ENCODE data around the gene RASGEF1C. TPM values are rescaled to one million over a fixed set of nuclear protein-coding genes. Genes with fewer than 3 reads are reported as not detected.

Gene RASGEF1C
- total and polyA plus RNA-seq, 2 of the 13 experiments (the other 11 are each of a cell fraction or from before 2014, with no cell fraction given) = not detected

GRCh38 chr5:180111273-180112002 is 97.6 kb downstream of the RASGEF1C start (continued):
- TF ChIP-seq GPN1 (CRISPR knock-in tag; IDR thresholded peaks at IDR 0.05; ENCODE audit: borderline replicate concordance) (no peak), ZNF709 (CRISPR knock-in tag; IDR thresholded peaks at IDR 0.05) (no peak), ESRRA (CRISPR knock-in tag; IDR thresholded peaks at IDR 0.05; ENCODE audit: low read depth) (no peak), ZNF614 (CRISPR knock-in tag; IDR thresholded peaks at IDR 0.05; ENCODE audit: borderline replicate concordance) (no peak), TRAFD1 (CRISPR knock-in tag; IDR thresholded peaks at IDR 0.05; ENCODE audit: borderline replicate concordance) (no peak), ZNF333 (CRISPR knock-in tag; IDR thresholded peaks at IDR 0.05; ENCODE audit: borderline replicate concordance) (no peak), ERF (CRISPR knock-in tag; IDR thresholded peaks at IDR 0.05) (no peak)

DNA sequence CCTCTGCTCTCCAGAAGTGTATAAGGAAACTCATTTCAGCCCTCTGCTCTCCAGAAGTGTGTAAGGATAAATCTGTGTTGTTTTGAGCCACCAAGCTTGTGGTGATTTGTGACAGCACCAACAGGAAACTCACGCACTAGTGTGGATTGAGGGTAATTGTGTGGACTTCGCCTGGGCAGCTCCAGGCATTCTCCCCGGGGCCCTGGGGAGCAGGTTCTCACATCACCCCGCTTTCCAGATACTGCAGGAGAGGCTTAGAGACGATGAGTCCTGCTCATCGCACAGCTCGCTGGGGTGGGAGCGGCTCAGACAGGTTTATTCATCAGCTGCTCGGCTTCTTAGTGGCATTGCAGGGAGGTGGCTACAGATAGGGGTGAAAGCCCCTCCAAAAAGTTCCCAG is 99.1 kb downstream of the RASGEF1C start:
- intact Hi-C loops (cut with micrococcal nuclease; ENCODE audit: unreplicated experiment) (no loop called here), in situ Hi-C loops (cut with HindIII; ENCODE audit: extremely low pct_ligation_motif_present, low pct_unique_long_range_greater_than_20kb) (no loop called here)
- no peak overlapping the region for H3K4me3 ChIP-seq (replicated peaks in 1 of 3; ENCODE audit: insufficient read depth in 1 of 3, low read depth in 2 of 3, low read length in 3 of 3)
- peaks cover 6 to 29% of the 10 kb centered on the region in 2 experiments; a peak in 4 of 5 replicates for H3K27me3 ChIP-seq (ENCODE audit: control insufficient read depth in 1 of 2, insufficient read depth in 2 of 2, low read length in 2 of 2)
- H2AFZ ChIP-seq (ENCODE audit: low read length) = no peak overlapping the region
- H3K4me1 ChIP-seq (ENCODE audit: insufficient read depth, low read length) = no peaks in the 10 kb centered on the region
- CTCF ChIA-PET (ENCODE audit: low intra/inter-chr PET ratio, low total read pairs) = no interaction called here
- H4K20me1 ChIP-seq (ENCODE audit: insufficient read depth, low read length) = no peaks in the 10 kb centered on the region
- no peaks in the 10 kb centered on the region for H3K79me2 ChIP-seq (ENCODE audit: insufficient read depth, low read length)
- no peak overlapping the region for H3K4me2 ChIP-seq (ENCODE audit: low read depth, low read length)
- H3K9ac ChIP-seq (ENCODE audit: insufficient read depth, low read depth, low read length) = no peak overlapping the region
- H3K36me3 ChIP-seq (replicated peaks in 1 of 2; ENCODE audit: control insufficient read depth in 1 of 2, insufficient read depth in 2 of 2, low read length in 2 of 2) = no peaks in the 10 kb centered on the region
- no peak for DNase-seq (ENCODE audit: low spot score)
- POLR2A ChIA-PET = no interaction called here
- no peak for ATAC-seq
- FAIRE-seq = no peak
- H3K9me3 ChIP-seq (ENCODE audit: low read length) = peaks cover 8% of the 10 kb centered on the region
- H3K27ac ChIP-seq (ENCODE audit: extremely low read length, insufficient read depth, low read length) = no peak overlapping the region
- 52% methylated on average over 3 of the region's 9 CpGs for WGBS (ENCODE audit: low lambda C conversion rate)
- BruUV-seq (replicated peaks) = no TSS peak
- TF ChIP-seq ZBTB33 (CRISPR knock-in tag; IDR thresholded peaks at IDR 0.05) (no peak), MAZ (IDR thresholded peaks at IDR 0.05; ENCODE audit: borderline replicate concordance, low read depth, low read length) (no peak), MAZ (CRISPR knock-in tag; IDR thresholded peaks at IDR 0.05; ENCODE audit: low read depth) (no peak), TARDBP (CRISPR knock-in tag; IDR thresholded peaks at IDR 0.05) (no peak), TRIM22 (IDR thresholded peaks at IDR 0.05) (no peak), ZNF280B (CRISPR knock-in tag; IDR thresholded peaks at IDR 0.05; ENCODE audit: borderline replicate concordance) (no peak), ISX (CRISPR knock-in tag; conservative IDR thresholded peaks at IDR 0.05) (no peak), ZBTB21 (CRISPR knock-in tag; IDR thresholded peaks at IDR 0.05) (no peak), ZNF251 (CRISPR knock-in tag; IDR thresholded peaks at IDR 0.05) (no peak), PHB2 (IDR thresholded peaks at IDR 0.05; ENCODE audit: partially characterized antibody) (no peak), U2AF2 (IDR thresholded peaks at IDR 0.05; ENCODE audit: low read depth, low read length) (no peak)
